H9 (cell line): ENCODE measurements around the gene GID8. TPM values are rescaled to one million over a fixed set of nuclear protein-coding genes. Genes with fewer than 3 reads are reported as not detected.
A peak's percentile ranks its signal among the peaks of the same experiment; 100 is the strongest.

ENCODE experiments used
- DNase-seq: peaks from one replicate; pipeline ENCODE4 v3.0.0-alpha.2; 2017
- H2AFZ ChIP-seq: one replicate; pipeline ENCODE4 v1.6.1; 2013; ENCODE audit warnings: mild to moderate bottlenecking, low read length, control low read depth, moderate library complexity
- H2AK5ac ChIP-seq: 2 replicates; pipeline ENCODE4 v1.6.1; 2013; ENCODE audit warnings: low read length, control low read depth, mixed read lengths; ENCODE audit not compliant: insufficient read length
- H2BK120ac ChIP-seq: one replicate; pipeline ENCODE4 v1.6.1; 2013; ENCODE audit warnings: low read depth, mild to moderate bottlenecking, low read length, control low read depth, inconsistent platforms; ENCODE audit not compliant: poor library complexity, severe bottlenecking
- H2BK12ac ChIP-seq: 2 replicates; pipeline ENCODE4 v1.6.1; 2013; ENCODE audit warnings: low read length, control low read depth, mixed read lengths, low read depth; ENCODE audit not compliant: insufficient read length
- H2BK15ac ChIP-seq: 2 replicates; pipeline ENCODE4 v1.6.1; 2013; ENCODE audit warnings: low read depth, low read length, control low read depth
- H2BK20ac ChIP-seq: one replicate; pipeline ENCODE4 v1.6.1; 2013; ENCODE audit warnings: low read depth, mild to moderate bottlenecking, low read length, control low read depth, inconsistent platforms; ENCODE audit not compliant: poor library complexity, severe bottlenecking
- H2BK5ac ChIP-seq: 2 replicates; pipeline ENCODE4 v1.6.1; 2013; ENCODE audit warnings: low read length, control low read depth, mixed read lengths; ENCODE audit not compliant: insufficient read length
- H3K14ac ChIP-seq: 2 replicates; pipeline ENCODE4 v1.6.1; 2013; ENCODE audit warnings: low read length, control low read depth; ENCODE audit not compliant: insufficient read depth
- H3K18ac ChIP-seq: 2 replicates; pipeline ENCODE4 v1.6.1; 2013; ENCODE audit warnings: low read depth, mild to moderate bottlenecking, mixed read lengths, low read length, control low read depth; ENCODE audit not compliant: insufficient read length
- H3K23ac ChIP-seq: 2 replicates; pipeline ENCODE4 v1.6.1; 2013; ENCODE audit warnings: low read length, control low read depth, mixed read lengths, low read depth; ENCODE audit not compliant: insufficient read length
- H3K23me2 ChIP-seq: 2 replicates; pipeline ENCODE4 v1.6.1; 2013; ENCODE audit warnings: low read depth, mild to moderate bottlenecking, mixed read lengths, low read length, control low read depth; ENCODE audit not compliant: insufficient read length, poor library complexity, severe bottlenecking
- H3K27ac ChIP-seq: 2 replicates; pipeline ENCODE4 v1.5.1; 2013; ENCODE audit warnings: low read length, control low read depth, mixed read lengths, low read depth; ENCODE audit not compliant: insufficient read length
- H3K27me3 ChIP-seq: 2 replicates; pipeline ENCODE4 v1.6.1; 2013; ENCODE audit warnings: low read length, control low read depth, inconsistent platforms; ENCODE audit not compliant: insufficient read depth
- H3K4ac ChIP-seq: 2 replicates; pipeline ENCODE4 v1.6.1; 2013; ENCODE audit warnings: low read depth, mild to moderate bottlenecking, control low read depth, inconsistent platforms, low read length, moderate library complexity
- H3K4me1 ChIP-seq: 2 replicates; pipeline ENCODE4 v1.6.1; 2013; ENCODE audit warnings: low read length, control low read depth, inconsistent platforms; ENCODE audit not compliant: insufficient read depth
- H3K4me2 ChIP-seq: 2 replicates; pipeline ENCODE4 v1.6.1; 2013; ENCODE audit warnings: low read length, control low read depth, mixed read lengths; ENCODE audit not compliant: insufficient read length, insufficient read depth
- H3K56ac ChIP-seq: 2 replicates; pipeline ENCODE4 v1.6.1; 2013; ENCODE audit warnings: low read depth, mild to moderate bottlenecking, mixed read lengths, low read length, control low read depth; ENCODE audit not compliant: insufficient read length
- H3K79me1 ChIP-seq: 2 replicates; pipeline ENCODE4 v1.6.1; 2013; ENCODE audit warnings: low read depth, mild to moderate bottlenecking, moderate library complexity, low read length, control low read depth, inconsistent platforms; ENCODE audit not compliant: insufficient read depth, poor library complexity, severe bottlenecking
- H3K79me2 ChIP-seq: 2 replicates; pipeline ENCODE4 v1.6.1; 2013; ENCODE audit warnings: low read length, control low read depth, inconsistent platforms; ENCODE audit not compliant: insufficient read depth
- H3K9ac ChIP-seq: 2 replicates; pipeline ENCODE4 v1.6.1; 2013; ENCODE audit warnings: low read length, control low read depth, mixed read lengths; ENCODE audit not compliant: insufficient read length; ENCODE audit errors: extremely low read depth
- H3K9me3 ChIP-seq: one replicate; pipeline ENCODE4 v1.6.1; 2013; ENCODE audit warnings: low read depth, low read length, inconsistent platforms; ENCODE audit not compliant: control insufficient read depth
- H3T11ph ChIP-seq: one replicate; pipeline ENCODE4 v1.6.1; 2013; ENCODE audit warnings: mild to moderate bottlenecking, low read length, control low read depth, inconsistent platforms
- H4K20me1 ChIP-seq: one replicate; pipeline ENCODE4 v1.6.1; 2013; ENCODE audit not compliant: control insufficient read depth, insufficient read length, insufficient read depth
- H4K5ac ChIP-seq: 2 replicates; pipeline ENCODE4 v1.6.1; 2013; ENCODE audit warnings: low read depth, mild to moderate bottlenecking, mixed read lengths, low read length, control low read depth; ENCODE audit not compliant: insufficient read length
- H4K8ac ChIP-seq: replicated peaks from 2 replicates; pipeline ENCODE4 v1.6.1; 2013; ENCODE audit warnings: low read length, control low read depth, mixed read lengths, low read depth; ENCODE audit not compliant: insufficient read length
- H4K91ac ChIP-seq: 2 replicates; pipeline ENCODE4 v1.6.1; 2013; ENCODE audit warnings: low read depth, mild to moderate bottlenecking, moderate library complexity, mixed read lengths, low read length, control low read depth; ENCODE audit not compliant: insufficient read length
- H3K27ac Mint-ChIP-seq, 3 experiments: 2 replicates in 2 of 3; 3 replicates in 1 of 3; pipeline ENCODE4 v1.8.0; 2020 to 2021; ENCODE audit warnings: mixed read lengths in 3 of 3, mild to moderate bottlenecking in 1 of 3, moderate library complexity in 1 of 3
- H3K27me3 Mint-ChIP-seq: 2 replicates; pipeline ENCODE4 v1.8.0; 2021; ENCODE audit warnings: low read depth, mild to moderate bottlenecking, moderate library complexity, mixed read lengths
- H3K36me3 Mint-ChIP-seq, 3 experiments: 2 replicates in 2 of 3; 3 replicates in 1 of 3; pipeline ENCODE4 v1.8.0; 2020 to 2021; ENCODE audit warnings: low read depth in 3 of 3, mixed read lengths in 3 of 3; ENCODE audit not compliant: insufficient read depth in 1 of 3
- H3K4me1 Mint-ChIP-seq, 2 experiments: 2 replicates each; pipeline ENCODE4 v1.8.0; 2020; ENCODE audit warnings: mixed read lengths in 2 of 2
- H3K4me3 Mint-ChIP-seq, 2 experiments: 2 replicates in 1 of 2; 3 replicates in 1 of 2; pipeline ENCODE4 v1.8.0; 2020 to 2021; ENCODE audit warnings: mild to moderate bottlenecking in 2 of 2, mixed read lengths in 2 of 2, moderate library complexity in 1 of 2
- H3K9me3 Mint-ChIP-seq, 2 experiments: 2 replicates in 1 of 2; 3 replicates in 1 of 2; pipeline ENCODE4 v1.8.0; 2020; ENCODE audit warnings: mild to moderate bottlenecking in 2 of 2, mixed read lengths in 2 of 2, moderate library complexity in 1 of 2
- CTCF ChIP-seq: fragments of 200-600 bp; sonication (generic); conservative IDR thresholded peaks from 3 replicates; pipeline ENCODE4 v1.8.0; 2021; ENCODE audit warnings: antibody characterized with exemption, mild to moderate bottlenecking
- WGBS: extraction: QIAGEN DNeasy Blood & Tissue Kit; methylation state at CpG from one replicate; pipeline ENCODE4 v1.1.7; 2013; ENCODE audit warnings: missing lambda C conversion rate, low lambda C conversion rate, mixed read lengths; ENCODE audit not compliant: insufficient read length; ENCODE audit errors: extremely low coverage; 5-methylcytosine and 5-hydroxymethylcytosine counted together
- total RNA-seq: library from RNA; stranded (reverse); gene quantifications from 2 replicates; pipeline ENCODE4 v1.2.1, GENCODE V29; 2021

GID8 gene
- total RNA-seq, 1 experiment from 2014 or later: 60.9 TPM

- Histone ChIP-seq H3K23ac (no peak overlapping the region), H3K56ac (no peak overlapping the region), H4K8ac (no peak overlapping the region), H2AFZ (no peak overlapping the region), H3K23me2 (no peaks in the 10 kb centered on the region), H3K4ac (no peak overlapping the region), H3K27ac (no peak overlapping the region), H2AK5ac (no peak overlapping the region), H3K27me3 (no peaks in the 10 kb centered on the region), H4K5ac (no peak overlapping the region), H2BK120ac (no peak overlapping the region), H4K20me1 (no peaks in the 10 kb centered on the region), H3K4me2 (no peak overlapping the region), H3K9ac (no peak overlapping the region), H3K4me1 (peaks cover 1% of the 10 kb centered on the region; the same call in 1 of the 2 replicates), H4K91ac (no peak overlapping the region), H2BK5ac (no peak overlapping the region), H3T11ph (no peak overlapping the region), H3K79me2 (no peaks in the 10 kb centered on the region), H3K18ac (no peak overlapping the region), H3K9me3 (no peaks in the 10 kb centered on the region), H3K14ac (no peak overlapping the region), H2BK12ac (no peak overlapping the region), H3K79me1 (no peaks in the 10 kb centered on the region), H2BK15ac (no peak overlapping the region), H2BK20ac (no peak overlapping the region)
- H3K4me3 Mint-ChIP-seq: no peak overlapping the region
- H3K27ac Mint-ChIP-seq: peak overlapping the region in 1 of 3 experiments; percentile 68; a peak in 1 of 7 replicates
- H3K9me3 Mint-ChIP-seq: no peaks in the 10 kb centered on the region
- H3K36me3 Mint-ChIP-seq: peaks cover 2 to 16% (median 7%) of the 10 kb centered on the region in 3 experiments; a peak in 4 of 7 replicates
- H3K27me3 Mint-ChIP-seq: no peaks in the 10 kb centered on the region
- no peak for TF ChIP-seq CTCF
- WGBS: no CpG with 5 or more reads among the region's 10 CpGs
- DNase-seq: no peak
- H3K4me1 Mint-ChIP-seq: peaks cover 7 to 21% of the 10 kb centered on the region in 2 experiments; a peak in 3 of 4 replicates
Measured at GRCh38 chr20:62958388-62959100, 20.6 kb downstream of the GID8 start.
